SHP77 (cell line): ENCODE data around the gene TENM3.

Source experiments
- DNase-seq, 2 experiments: peaks; one replicate each; lab custom pipeline; 2025; lab: John Stamatoyannopoulos, UW

The TENM3 gene

GRCh38 chr4:182624281-182624680 is 381.1 kb downstream of the TENM3 start:
- no peak for DNase-seq

- DNase-seq: no peak
These were observed 382.0 kb downstream of the TENM3 start for GRCh38 chr4:182625193-182625592.

- DNase-seq: no peak
These were observed 384.8 kb downstream of the TENM3 start for GRCh38 chr4:182627996-182628395.

GRCh38 chr4:182628544-182628943 is 385.3 kb downstream of the TENM3 start:
- no peak for DNase-seq

- no peak for DNase-seq
These were observed 385.9 kb downstream of the TENM3 start for GRCh38 chr4:182629096-182629495.

- no peak for DNase-seq
These were observed 397.3 kb downstream of the TENM3 start for GRCh38 chr4:182640491-182640890.

- peak; percentile 46 to 51 for DNase-seq
These were observed 397.7 kb downstream of the TENM3 start for GRCh38 chr4:182640932-182641331.

GRCh38 chr4:182642831-182643230 is 399.6 kb downstream of the TENM3 start:
- DNase-seq: no peak

GRCh38 chr4:182643801-182644682 is 400.8 kb downstream of the TENM3 start:
- DNase-seq: no peak

- DNase-seq: no peak
These were observed 401.5 kb downstream of the TENM3 start for GRCh38 chr4:182644683-182645050.

- DNase-seq: no peak
These were observed 402.3 kb downstream of the TENM3 start for GRCh38 chr4:182645511-182645910.

- no peak for DNase-seq
These were observed 404.6 kb downstream of the TENM3 start for GRCh38 chr4:182647646-182648300.

GRCh38 chr4:182648766-182649165 is 405.6 kb downstream of the TENM3 start:
- no peak for DNase-seq

- no peak for DNase-seq
These were observed 406.7 kb downstream of the TENM3 start for GRCh38 chr4:182649698-182650477.

- no peak for DNase-seq
These were observed 410.4 kb downstream of the TENM3 start for GRCh38 chr4:182653596-182653995.

GRCh38 chr4:182655340-182655739 is 412.1 kb downstream of the TENM3 start:
- DNase-seq: peak; percentile 10 to 49

GRCh38 chr4:182662551-182662950 is 419.3 kb downstream of the TENM3 start:
- DNase-seq: no peak

GRCh38 chr4:182671231-182671630 is 428.0 kb downstream of the TENM3 start:
- no peak for DNase-seq

- no peak for DNase-seq
These were observed 428.5 kb downstream of the TENM3 start for GRCh38 chr4:182671749-182672148.

- no peak for DNase-seq
These were observed 435.4 kb downstream of the TENM3 start for GRCh38 chr4:182678590-182678989.

GRCh38 chr4:182679533-182679932 is 436.3 kb downstream of the TENM3 start:
- no peak for DNase-seq

- no peak for DNase-seq
These were observed 437.0 kb downstream of the TENM3 start for GRCh38 chr4:182680234-182680653.

- DNase-seq: no peak
These were observed 440.5 kb downstream of the TENM3 start for GRCh38 chr4:182683661-182684060.
